ENCODE measurements around the gene KIF23. TPM values are rescaled to one million over a fixed set of nuclear protein-coding genes. Genes with fewer than 3 reads are reported as not detected.

The KIF23 gene
- polyA plus RNA-seq, 3 donors: 1.5 to 8.1 (median 1.8) TPM

DNA sequence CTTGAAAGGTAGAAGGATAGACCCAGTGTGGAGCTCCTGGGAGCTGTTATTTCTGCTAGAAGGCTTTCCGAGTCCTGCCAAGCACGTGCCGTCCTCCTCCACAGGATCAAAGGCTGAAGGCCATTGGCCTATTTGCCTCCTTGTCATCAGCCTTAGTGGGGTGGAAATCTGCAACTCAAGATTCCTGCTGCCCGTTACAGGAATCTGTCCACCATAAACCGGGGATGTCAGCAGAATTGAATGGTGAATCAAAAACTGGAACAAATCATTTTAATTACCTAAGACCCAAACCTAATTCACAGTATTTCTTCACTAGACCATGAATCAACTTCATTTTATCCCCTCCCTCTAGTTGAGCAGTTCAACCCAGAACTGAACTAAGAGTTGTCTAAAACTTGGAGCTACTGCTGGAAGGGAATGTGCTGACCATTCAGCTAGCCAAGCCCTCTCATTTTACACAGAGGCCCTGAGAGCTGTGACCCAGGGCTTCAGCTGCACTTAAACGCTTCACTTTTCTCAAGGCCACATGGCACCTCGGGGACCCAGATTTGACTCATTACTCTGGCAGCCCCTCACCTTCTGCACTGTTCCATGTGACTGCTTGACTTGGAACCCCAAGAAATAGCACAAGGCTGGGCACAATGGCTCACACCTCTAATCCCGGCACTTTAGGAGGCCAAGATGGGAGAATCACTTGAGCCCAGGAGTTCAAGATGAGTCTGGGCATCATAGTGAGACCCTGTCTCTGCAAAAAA lies 36.8 kb upstream of the KIF23 start:
- intact Hi-C loops (cut with micrococcal nuclease): no loop called here
- no peak overlapping the region for H3K27ac ChIP-seq (ENCODE audit: low read depth in 1 of 2, low read length in 2 of 2)
- Mint-ChIP-seq H3K27ac (no peak overlapping the region), H3K4me3 (no peak overlapping the region), H3K4me1 (no peaks in the 10 kb centered on the region), H3K27me3 (ENCODE audit: low read depth in 3 of 3) (peaks cover 0 to 10% (median 4%) of the 10 kb centered on the region in 3 donors), H3K9me3 (peaks cover 0 to 4% (median 0%) of the 10 kb centered on the region in 7 donors), H3K36me3 (no peaks in the 10 kb centered on the region)
- 98% methylated on average over 5 of the region's 8 CpGs for WGBS (ENCODE audit: insufficient coverage)
- TF ChIP-seq, protein P1, sequence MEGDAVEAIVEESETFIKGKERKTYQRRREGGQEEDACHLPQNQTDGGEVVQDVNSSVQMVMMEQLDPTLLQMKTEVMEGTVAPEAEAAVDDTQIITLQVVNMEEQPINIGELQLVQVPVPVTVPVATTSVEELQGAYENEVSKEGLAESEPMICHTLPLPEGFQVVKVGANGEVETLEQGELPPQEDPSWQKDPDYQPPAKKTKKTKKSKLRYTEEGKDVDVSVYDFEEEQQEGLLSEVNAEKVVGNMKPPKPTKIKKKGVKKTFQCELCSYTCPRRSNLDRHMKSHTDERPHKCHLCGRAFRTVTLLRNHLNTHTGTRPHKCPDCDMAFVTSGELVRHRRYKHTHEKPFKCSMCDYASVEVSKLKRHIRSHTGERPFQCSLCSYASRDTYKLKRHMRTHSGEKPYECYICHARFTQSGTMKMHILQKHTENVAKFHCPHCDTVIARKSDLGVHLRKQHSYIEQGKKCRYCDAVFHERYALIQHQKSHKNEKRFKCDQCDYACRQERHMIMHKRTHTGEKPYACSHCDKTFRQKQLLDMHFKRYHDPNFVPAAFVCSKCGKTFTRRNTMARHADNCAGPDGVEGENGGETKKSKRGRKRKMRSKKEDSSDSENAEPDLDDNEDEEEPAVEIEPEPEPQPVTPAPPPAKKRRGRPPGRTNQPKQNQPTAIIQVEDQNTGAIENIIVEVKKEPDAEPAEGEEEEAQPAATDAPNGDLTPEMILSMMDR (IDR thresholded peaks at IDR 0.05): no peak
- DNase-seq: no peak
- H2AFZ ChIP-seq (ENCODE audit: insufficient read depth, low read depth, low read length, poor library complexity, severe bottlenecking): no peak overlapping the region
- H3K4me1 ChIP-seq (ENCODE audit: control insufficient read depth in 1 of 2, insufficient read depth in 2 of 2, low read length in 2 of 2): no peaks in the 10 kb centered on the region
- no peaks in the 10 kb centered on the region for H3K9me3 ChIP-seq (replicated peaks in 1 of 2; ENCODE audit: control insufficient read depth in 1 of 2, insufficient read depth in 1 of 2, low read length in 2 of 2)
- H3K36me3 ChIP-seq (replicated peaks in 1 of 2; ENCODE audit: control insufficient read depth in 1 of 2, insufficient read depth in 2 of 2, low read length in 2 of 2): no peaks in the 10 kb centered on the region
- no peaks in the 10 kb centered on the region for H4K20me1 ChIP-seq (ENCODE audit: insufficient read depth, low read length)
- no peak overlapping the region for H3K4me3 ChIP-seq (replicated peaks in 1 of 3; ENCODE audit: low read depth in 2 of 3, low read length in 3 of 3)
- no peaks in the 10 kb centered on the region for H3K79me2 ChIP-seq (ENCODE audit: insufficient read depth, low read length)
- no peak overlapping the region for H3K9ac ChIP-seq (ENCODE audit: insufficient read depth, low read length, poor library complexity, severe bottlenecking)
- no peak overlapping the region for H3K4me2 ChIP-seq (replicated peaks; ENCODE audit: extremely low read depth, low read length, poor library complexity, severe bottlenecking)
- no peaks in the 10 kb centered on the region for H3K27me3 ChIP-seq (ENCODE audit: control insufficient read depth in 2 of 2, insufficient read depth in 2 of 2, low read length in 2 of 2)

DNA sequence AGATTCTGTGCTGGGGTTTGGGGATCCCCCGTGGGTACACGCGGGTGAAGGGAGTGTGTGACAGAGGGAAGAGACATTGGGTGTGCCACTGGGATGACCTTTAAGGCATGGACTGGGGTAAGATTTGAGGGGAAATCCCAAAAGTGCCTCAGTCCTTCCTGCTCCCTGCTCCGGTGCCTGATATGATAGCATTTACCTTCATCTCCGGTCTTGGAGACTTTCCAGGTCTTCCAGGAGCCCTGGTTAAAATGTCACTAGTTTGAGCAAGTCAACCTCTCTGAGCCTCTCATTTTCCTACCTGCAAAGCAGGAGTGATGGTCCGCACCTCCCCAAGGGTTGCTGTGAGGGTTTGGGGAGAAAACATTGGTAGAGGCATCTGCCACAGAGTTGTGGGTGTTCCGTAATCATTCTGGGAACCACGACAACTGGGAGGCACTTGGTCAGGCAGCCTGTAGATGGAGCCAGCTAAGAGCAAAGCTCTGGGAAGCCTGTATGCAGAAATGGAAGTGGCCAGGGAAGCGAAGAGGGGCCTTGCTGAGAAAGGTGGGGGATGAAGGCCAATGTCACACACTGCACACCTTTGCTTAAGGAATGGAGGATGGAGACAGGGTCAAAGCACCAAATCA lies 33.9 kb upstream of the KIF23 start:
- intact Hi-C loops (cut with micrococcal nuclease): no loop called here
- Histone ChIP-seq H3K36me3 (replicated peaks in 1 of 2; ENCODE audit: control insufficient read depth in 1 of 2, insufficient read depth in 2 of 2, low read length in 2 of 2) (no peaks in the 10 kb centered on the region), H3K27me3 (ENCODE audit: control insufficient read depth in 2 of 2, insufficient read depth in 2 of 2, low read length in 2 of 2) (no peaks in the 10 kb centered on the region), H2AFZ (ENCODE audit: insufficient read depth, low read depth, low read length, poor library complexity, severe bottlenecking) (no peak overlapping the region), H3K4me2 (replicated peaks; ENCODE audit: extremely low read depth, low read length, poor library complexity, severe bottlenecking) (no peak overlapping the region), H3K9ac (ENCODE audit: insufficient read depth, low read length, poor library complexity, severe bottlenecking) (no peak overlapping the region), H3K79me2 (ENCODE audit: insufficient read depth, low read length) (no peaks in the 10 kb centered on the region), H3K4me3 (replicated peaks in 1 of 3; ENCODE audit: low read depth in 2 of 3, low read length in 3 of 3) (no peak overlapping the region), H3K27ac (ENCODE audit: low read depth in 1 of 2, low read length in 2 of 2) (no peak overlapping the region), H3K4me1 (ENCODE audit: control insufficient read depth in 1 of 2, insufficient read depth in 2 of 2, low read length in 2 of 2) (no peaks in the 10 kb centered on the region), H4K20me1 (ENCODE audit: insufficient read depth, low read length) (no peaks in the 10 kb centered on the region), H3K9me3 (replicated peaks in 1 of 2; ENCODE audit: control insufficient read depth in 1 of 2, insufficient read depth in 1 of 2, low read length in 2 of 2) (no peaks in the 10 kb centered on the region)
- Mint-ChIP-seq H3K4me3 (no peak overlapping the region), H3K4me1 (no peaks in the 10 kb centered on the region), H3K27me3 (ENCODE audit: low read depth in 3 of 3) (peaks cover 0 to 10% (median 4%) of the 10 kb centered on the region in 3 donors), H3K9me3 (no peaks in the 10 kb centered on the region), H3K36me3 (no peaks in the 10 kb centered on the region), H3K27ac (no peak overlapping the region)
- 77% methylated on average over 8 of the region's 9 CpGs for WGBS (ENCODE audit: insufficient coverage)
- TF ChIP-seq, protein P1 (IDR thresholded peaks at IDR 0.05): no peak
- DNase-seq: no peak
